Trophoblast cell (in vitro differentiated cells and primary cell): ENCODE results near the gene CCDC181.
"Not testable (repeated sequence)": the region's sequence is repeated elsewhere in the genome, so short reads cannot be mapped to it uniquely, and the experiment has no call there.

ENCODE experiments used
- DNase-seq, 2 donors: peaks; one replicate each; pipeline ENCODE4 v3.0.0-alpha.2; 2016
- H2AFZ ChIP-seq: 2 replicates; pipeline ENCODE4 v1.6.1; 2013; ENCODE audit warnings: low read length, moderate library complexity, mild to moderate bottlenecking; ENCODE audit not compliant: insufficient read depth, poor library complexity
- H2AK5ac ChIP-seq: 2 replicates; pipeline ENCODE4 v1.6.1; 2013; ENCODE audit warnings: mild to moderate bottlenecking, low read length
- H2BK120ac ChIP-seq: 2 replicates; pipeline ENCODE4 v1.6.1; 2013; ENCODE audit warnings: low read length, mild to moderate bottlenecking, moderate library complexity; ENCODE audit not compliant: insufficient read depth, poor library complexity
- H2BK12ac ChIP-seq: 2 replicates; pipeline ENCODE4 v1.6.1; 2013; ENCODE audit warnings: mild to moderate bottlenecking, low read length, moderate library complexity
- H2BK5ac ChIP-seq: 2 replicates; pipeline ENCODE4 v1.6.1; 2013; ENCODE audit warnings: low read length, low read depth, moderate library complexity, mild to moderate bottlenecking; ENCODE audit not compliant: poor library complexity
- H3K14ac ChIP-seq: 2 replicates; pipeline ENCODE4 v1.6.1; 2013; ENCODE audit warnings: mild to moderate bottlenecking, low read length
- H3K18ac ChIP-seq: 2 replicates; pipeline ENCODE4 v1.6.1; 2013; ENCODE audit warnings: mild to moderate bottlenecking, low read length
- H3K23ac ChIP-seq: 2 replicates; pipeline ENCODE4 v1.6.1; 2013; ENCODE audit warnings: low read length
- H3K27ac ChIP-seq: 2 replicates; pipeline ENCODE4 v1.5.1; 2013; ENCODE audit warnings: low read depth, mild to moderate bottlenecking, inconsistent platforms, low read length, moderate library complexity
- H3K27me3 ChIP-seq: 2 replicates; pipeline ENCODE4 v1.6.1; 2013; ENCODE audit warnings: inconsistent platforms, mild to moderate bottlenecking, low read length, moderate library complexity; ENCODE audit not compliant: insufficient read depth
- H3K36me3 ChIP-seq, 2 experiments: 1 replicate in 1 of 2; 2 replicates in 1 of 2; pipeline ENCODE4 v1.6.1; 2013; ENCODE audit warnings: low read length in 2 of 2, mild to moderate bottlenecking in 2 of 2, moderate library complexity in 1 of 2; ENCODE audit not compliant: insufficient read depth in 2 of 2, control insufficient read depth in 1 of 2
- H3K4ac ChIP-seq: 2 replicates; pipeline ENCODE4 v1.6.1; 2013; ENCODE audit warnings: low read depth, mild to moderate bottlenecking, low read length, moderate library complexity
- H3K4me1 ChIP-seq, 2 experiments: 1 replicate in 1 of 2; 2 replicates in 1 of 2; pipeline ENCODE4 v1.6.1; 2013; ENCODE audit warnings: low read length in 2 of 2, mild to moderate bottlenecking in 2 of 2, moderate library complexity in 1 of 2; ENCODE audit not compliant: insufficient read depth in 2 of 2, control insufficient read depth in 1 of 2
- H3K4me2 ChIP-seq: 2 replicates; pipeline ENCODE4 v1.6.1; 2013; ENCODE audit warnings: inconsistent platforms, mild to moderate bottlenecking, low read length, moderate library complexity
- H3K4me3 ChIP-seq: 2 replicates; pipeline ENCODE4 v1.5.1; 2013; ENCODE audit warnings: mild to moderate bottlenecking, low read depth, low read length, inconsistent platforms
- H3K79me1 ChIP-seq: one replicate; pipeline ENCODE4 v1.6.1; 2013; ENCODE audit warnings: low read length
- H3K79me2 ChIP-seq: 2 replicates; pipeline ENCODE4 v1.6.1; 2013; ENCODE audit warnings: low read length, mild to moderate bottlenecking; ENCODE audit not compliant: control insufficient read depth, insufficient read depth, poor library complexity
- H3K9ac ChIP-seq: 2 replicates; pipeline ENCODE4 v1.6.1; 2013; ENCODE audit warnings: mild to moderate bottlenecking, low read length
- H3K9me3 ChIP-seq: 2 replicates; pipeline ENCODE4 v1.6.1; 2013; ENCODE audit warnings: low read depth, mild to moderate bottlenecking, control low read depth, inconsistent platforms, low read length; ENCODE audit not compliant: insufficient read depth
- H4K12ac ChIP-seq: 2 replicates; pipeline ENCODE4 v1.6.1; 2013; ENCODE audit warnings: low read depth, mild to moderate bottlenecking, low read length, moderate library complexity
- H4K8ac ChIP-seq: 2 replicates; pipeline ENCODE4 v1.6.1; 2013; ENCODE audit warnings: low read depth, mild to moderate bottlenecking, low read length, moderate library complexity
- H4K91ac ChIP-seq: one replicate; pipeline ENCODE4 v1.6.1; 2013; ENCODE audit warnings: low read depth, mild to moderate bottlenecking, low read length, moderate library complexity
- WGBS: extraction: QIAGEN DNeasy Blood & Tissue Kit; methylation state at CpG from one replicate; pipeline ENCODE4 v1.1.7; 2013; ENCODE audit warnings: missing lambda C conversion rate; ENCODE audit not compliant: insufficient read length, insufficient coverage; ENCODE audit errors: extremely low coverage; 5-methylcytosine and 5-hydroxymethylcytosine counted together

CCDC181 gene

GRCh38 chr1:169402578-169402977, 24.7 kb downstream of the CCDC181 start:
- H2AK5ac ChIP-seq, H3K18ac ChIP-seq, H3K14ac ChIP-seq, H3K79me2 ChIP-seq, H4K91ac ChIP-seq, H3K27me3 ChIP-seq, H2AFZ ChIP-seq, H3K9ac ChIP-seq, H3K9me3 ChIP-seq, H4K8ac ChIP-seq, H3K23ac ChIP-seq, H3K4me3 ChIP-seq, H3K79me1 ChIP-seq, H3K4me1 ChIP-seq, H2BK5ac ChIP-seq, H3K4ac ChIP-seq, H4K12ac ChIP-seq, H2BK120ac ChIP-seq, H3K27ac ChIP-seq, H3K36me3 ChIP-seq, H3K4me2 ChIP-seq, H2BK12ac ChIP-seq, DNase-seq: not testable (repeated sequence)
- WGBS, result no CpG with 5 or more reads among the region's 1 CpG

GRCh38 chr1:169395955-169396354, 31.3 kb downstream of the CCDC181 start:
- Histone ChIP-seq H3K4ac (no peak overlapping the region), H3K9ac (no peak overlapping the region), H2BK5ac (no peak overlapping the region), H3K14ac (no peak overlapping the region), H3K9me3 (peaks cover 2% of the 10 kb centered on the region), H3K4me2 (no peak overlapping the region), H3K27ac (no peak overlapping the region), H3K18ac (no peak overlapping the region), H3K4me3 (no peak overlapping the region), H3K27me3 (no peaks in the 10 kb centered on the region), H2BK120ac (no peak overlapping the region), H2BK12ac (no peak overlapping the region), H3K4me1 (no peaks in the 10 kb centered on the region), H2AK5ac (no peak overlapping the region), H4K12ac (no peak overlapping the region), H2AFZ (no peak overlapping the region), H3K79me2 (no peaks in the 10 kb centered on the region), H4K91ac (no peak overlapping the region), H4K8ac (no peak overlapping the region), H3K36me3 (peaks cover 5% of the 10 kb centered on the region in 2 experiments), H3K23ac (no peak overlapping the region), H3K79me1 (no peaks in the 10 kb centered on the region)
- no CpG with 5 or more reads among the region's 3 CpGs for WGBS
- no peak for DNase-seq

- Histone ChIP-seq H3K23ac (no peak overlapping the region), H2AFZ (no peak overlapping the region), H2BK5ac (no peak overlapping the region), H3K36me3 (peaks cover 5 to 7% of the 10 kb centered on the region in 2 experiments), H2AK5ac (no peak overlapping the region), H3K79me1 (no peaks in the 10 kb centered on the region), H2BK120ac (no peak overlapping the region), H3K9ac (no peak overlapping the region), H4K12ac (no peak overlapping the region), H3K4me2 (no peak overlapping the region), H3K14ac (no peak overlapping the region), H3K27me3 (no peaks in the 10 kb centered on the region), H3K4me1 (no peaks in the 10 kb centered on the region), H4K91ac (no peak overlapping the region), H3K18ac (no peak overlapping the region), H3K79me2 (no peaks in the 10 kb centered on the region), H2BK12ac (no peak overlapping the region), H3K4ac (no peak overlapping the region), H4K8ac (no peak overlapping the region), H3K9me3 (peaks cover 2% of the 10 kb centered on the region), H3K27ac (no peak overlapping the region), H3K4me3 (no peak overlapping the region)
- no peak for DNase-seq
- whole genome bisulfite sequencing, result no CpG with 5 or more reads among the region's 1 CpG
Measured at GRCh38 chr1:169392406-169392805, 34.9 kb downstream of the CCDC181 start.

- H2AFZ ChIP-seq, result no peak overlapping the region
- no peak overlapping the region for H3K18ac ChIP-seq
- H2AK5ac ChIP-seq, result no peak overlapping the region
- H4K8ac ChIP-seq, result no peak overlapping the region
- no peaks in the 10 kb centered on the region for H3K79me1 ChIP-seq
- H3K4me3 ChIP-seq, result no peak overlapping the region
- H3K4me2 ChIP-seq, result no peak overlapping the region
- peaks cover 2% of the 10 kb centered on the region for H3K9me3 ChIP-seq
- H3K9ac ChIP-seq, result no peak overlapping the region
- no peak overlapping the region for H2BK120ac ChIP-seq
- no peak for DNase-seq
- H3K27me3 ChIP-seq, result no peaks in the 10 kb centered on the region
- no peak overlapping the region for H3K4ac ChIP-seq
- no peak overlapping the region for H3K14ac ChIP-seq
- no peak overlapping the region for H4K91ac ChIP-seq
- no peak overlapping the region for H2BK5ac ChIP-seq
- H3K23ac ChIP-seq, result no peak overlapping the region
- H2BK12ac ChIP-seq, result no peak overlapping the region
- no peak overlapping the region for H3K27ac ChIP-seq
- no peaks in the 10 kb centered on the region for H3K4me1 ChIP-seq
- peaks cover 9% of the 10 kb centered on the region in 2 experiments for H3K36me3 ChIP-seq
- no peaks in the 10 kb centered on the region for H3K79me2 ChIP-seq
- no peak overlapping the region for H4K12ac ChIP-seq
Measured at GRCh38 chr1:169390303-169390702, 37.0 kb downstream of the CCDC181 start.

- no peak for DNase-seq
- H3K79me2 ChIP-seq, result no peaks in the 10 kb centered on the region
- no peak overlapping the region for H3K4me3 ChIP-seq
- no peak overlapping the region for H4K8ac ChIP-seq
- H2AFZ ChIP-seq, result no peak overlapping the region
- no peak overlapping the region for H4K91ac ChIP-seq
- H3K27me3 ChIP-seq, result no peaks in the 10 kb centered on the region
- H4K12ac ChIP-seq, result no peak overlapping the region
- H3K23ac ChIP-seq, result no peak overlapping the region
- H3K4me2 ChIP-seq, result no peak overlapping the region
- H3K9ac ChIP-seq, result no peak overlapping the region
- no peak overlapping the region for H2BK5ac ChIP-seq
- H3K18ac ChIP-seq, result no peak overlapping the region
- H3K4ac ChIP-seq, result no peak overlapping the region
- H2AK5ac ChIP-seq, result no peak overlapping the region
- no peaks in the 10 kb centered on the region for H3K79me1 ChIP-seq
- H3K36me3 ChIP-seq, result peaks cover 9 to 11% of the 10 kb centered on the region in 2 experiments
- H2BK12ac ChIP-seq, result no peak overlapping the region
- no peak overlapping the region for H2BK120ac ChIP-seq
- H3K14ac ChIP-seq, result no peak overlapping the region
- H3K4me1 ChIP-seq, result no peaks in the 10 kb centered on the region
- H3K9me3 ChIP-seq, result peaks cover 2% of the 10 kb centered on the region
- no peak overlapping the region for H3K27ac ChIP-seq
Measured at GRCh38 chr1:169387399-169387798, 39.9 kb downstream of the CCDC181 start.
